Tibial nerve (tissue), 4 donors: Measurements from ENCODE around the gene PRRT4.

Experiments
- EP300 ChIP-seq, 2 donors: sonication (generic); formaldehyde crosslinking; IDR thresholded peaks; one replicate each; pipeline ENCODE4 v1.6.1; 2017; ENCODE audit warnings: antibody characterized with exemption in 2 of 2, mild to moderate bottlenecking in 1 of 2
- POLR2A ChIP-seq, 2 donors: fragments of 450-650 bp; IDR thresholded peaks; one replicate each; pipeline ENCODE4 v1.6.1; 2017; ENCODE audit warnings: antibody characterized with exemption in 2 of 2, mild to moderate bottlenecking in 2 of 2, moderate library complexity in 2 of 2
- TF ChIP-seq, protein P1 (sequence below), 5 experiments: fragments of 200-600 bp in 3 of 5; fragments of 450-650 bp in 2 of 5; sonication (generic) in 3 of 5; IDR thresholded peaks; one replicate each; pipeline ENCODE4 v1.5.1; 2016 to 2019; ENCODE audit warnings: antibody characterized with exemption in 5 of 5, mild to moderate bottlenecking in 3 of 5, moderate library complexity in 2 of 5

DNA sequence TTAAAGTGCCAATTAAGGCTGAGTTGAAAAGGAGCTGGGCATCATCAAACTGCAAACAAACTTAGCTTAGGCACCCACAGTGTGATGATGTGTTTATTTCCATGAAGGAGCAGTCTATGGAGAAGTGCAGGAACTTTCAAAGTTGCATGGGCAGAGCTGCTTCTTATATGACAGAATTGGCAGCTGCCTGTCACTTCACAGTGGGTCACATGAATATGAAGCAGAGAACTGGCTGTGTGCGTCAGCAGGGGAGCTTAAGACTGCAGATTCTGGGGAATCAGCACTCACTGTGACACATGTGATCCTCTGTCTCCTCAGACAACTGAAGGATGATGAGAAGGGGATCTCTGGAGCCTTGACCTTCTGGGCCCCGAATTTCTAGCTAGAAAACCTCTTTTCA lies 54.4 kb downstream of the PRRT4 start:
- TF ChIP-seq POLR2A (IDR thresholded peaks at IDR 0.05) = no peak
- TF ChIP-seq, protein P1, sequence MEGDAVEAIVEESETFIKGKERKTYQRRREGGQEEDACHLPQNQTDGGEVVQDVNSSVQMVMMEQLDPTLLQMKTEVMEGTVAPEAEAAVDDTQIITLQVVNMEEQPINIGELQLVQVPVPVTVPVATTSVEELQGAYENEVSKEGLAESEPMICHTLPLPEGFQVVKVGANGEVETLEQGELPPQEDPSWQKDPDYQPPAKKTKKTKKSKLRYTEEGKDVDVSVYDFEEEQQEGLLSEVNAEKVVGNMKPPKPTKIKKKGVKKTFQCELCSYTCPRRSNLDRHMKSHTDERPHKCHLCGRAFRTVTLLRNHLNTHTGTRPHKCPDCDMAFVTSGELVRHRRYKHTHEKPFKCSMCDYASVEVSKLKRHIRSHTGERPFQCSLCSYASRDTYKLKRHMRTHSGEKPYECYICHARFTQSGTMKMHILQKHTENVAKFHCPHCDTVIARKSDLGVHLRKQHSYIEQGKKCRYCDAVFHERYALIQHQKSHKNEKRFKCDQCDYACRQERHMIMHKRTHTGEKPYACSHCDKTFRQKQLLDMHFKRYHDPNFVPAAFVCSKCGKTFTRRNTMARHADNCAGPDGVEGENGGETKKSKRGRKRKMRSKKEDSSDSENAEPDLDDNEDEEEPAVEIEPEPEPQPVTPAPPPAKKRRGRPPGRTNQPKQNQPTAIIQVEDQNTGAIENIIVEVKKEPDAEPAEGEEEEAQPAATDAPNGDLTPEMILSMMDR (IDR thresholded peaks at IDR 0.05) = no peak
- TF ChIP-seq EP300 (IDR thresholded peaks at IDR 0.05) = no peak
